Vagina (tissue), 2 donors: ENCODE data around the gene AP5B1.

Experiments
- POLR2A ChIP-seq, 2 donors: fragments of 450-650 bp; IDR thresholded peaks; one replicate each; pipeline ENCODE4 v1.6.1; 2017; ENCODE audit warnings: antibody characterized with exemption in 2 of 2, mild to moderate bottlenecking in 2 of 2, moderate library complexity in 2 of 2
- POLR2AphosphoS5 ChIP-seq, 2 donors: sonication (generic); formaldehyde crosslinking; IDR thresholded peaks; one replicate each; pipeline ENCODE4 v1.9.0; 2017; ENCODE audit warnings: antibody characterized with exemption in 2 of 2, mild to moderate bottlenecking in 2 of 2, low read depth in 1 of 2; ENCODE audit not compliant: insufficient read depth in 1 of 2
- TF ChIP-seq, protein P1 (sequence below), 3 experiments: fragments of 450-650 bp in 2 of 3; fragments of 200-600 bp in 1 of 3; sonication (generic) in 1 of 3; IDR thresholded peaks; one replicate each; pipeline ENCODE4 v1.5.1; 2017 to 2019; ENCODE audit warnings: antibody characterized with exemption in 3 of 3, mild to moderate bottlenecking in 2 of 3, moderate library complexity in 2 of 3

DNA sequence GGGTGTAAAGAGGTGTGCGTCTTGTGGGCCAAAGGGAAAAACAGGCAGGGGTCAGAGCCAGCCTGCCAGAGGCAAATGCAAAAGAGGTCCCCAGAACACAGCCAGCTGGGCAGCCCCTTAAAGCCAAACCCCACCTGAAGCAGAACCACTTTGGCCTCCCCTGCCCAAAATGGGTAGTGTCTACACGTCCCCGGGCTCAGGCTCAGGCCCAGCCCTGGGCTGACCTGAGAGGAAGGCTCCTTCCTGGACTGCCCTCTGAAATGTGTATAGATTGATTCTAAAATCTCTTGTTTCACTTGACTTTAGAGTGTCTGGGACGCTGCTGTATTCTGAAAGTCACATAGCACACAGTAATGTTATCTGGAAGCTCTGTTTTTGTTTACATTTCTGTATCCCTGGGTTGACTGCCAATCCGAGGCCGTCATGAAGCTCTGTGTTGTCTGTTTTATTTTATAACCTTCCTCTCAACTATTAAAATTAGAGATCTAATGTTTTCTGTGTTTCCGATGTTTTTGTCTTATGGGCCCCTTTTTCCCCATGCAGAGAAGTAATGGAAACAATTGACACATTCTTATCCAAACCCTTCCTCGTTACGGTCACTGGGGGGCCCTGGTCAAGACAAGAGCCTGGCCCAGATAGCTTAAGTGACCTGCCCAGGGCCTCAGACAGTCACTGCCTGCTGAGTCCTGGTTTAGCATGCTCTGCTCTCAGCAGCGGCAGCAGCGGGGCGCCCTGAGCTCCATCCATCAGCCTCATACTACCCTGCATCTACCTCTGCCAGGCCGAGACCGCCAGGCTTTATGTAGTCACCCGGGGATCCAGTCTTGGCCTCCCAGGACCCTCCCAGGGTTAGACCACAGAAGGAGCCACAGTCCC lies 16.2 kb upstream of the AP5B1 start:
- TF ChIP-seq, protein P1, sequence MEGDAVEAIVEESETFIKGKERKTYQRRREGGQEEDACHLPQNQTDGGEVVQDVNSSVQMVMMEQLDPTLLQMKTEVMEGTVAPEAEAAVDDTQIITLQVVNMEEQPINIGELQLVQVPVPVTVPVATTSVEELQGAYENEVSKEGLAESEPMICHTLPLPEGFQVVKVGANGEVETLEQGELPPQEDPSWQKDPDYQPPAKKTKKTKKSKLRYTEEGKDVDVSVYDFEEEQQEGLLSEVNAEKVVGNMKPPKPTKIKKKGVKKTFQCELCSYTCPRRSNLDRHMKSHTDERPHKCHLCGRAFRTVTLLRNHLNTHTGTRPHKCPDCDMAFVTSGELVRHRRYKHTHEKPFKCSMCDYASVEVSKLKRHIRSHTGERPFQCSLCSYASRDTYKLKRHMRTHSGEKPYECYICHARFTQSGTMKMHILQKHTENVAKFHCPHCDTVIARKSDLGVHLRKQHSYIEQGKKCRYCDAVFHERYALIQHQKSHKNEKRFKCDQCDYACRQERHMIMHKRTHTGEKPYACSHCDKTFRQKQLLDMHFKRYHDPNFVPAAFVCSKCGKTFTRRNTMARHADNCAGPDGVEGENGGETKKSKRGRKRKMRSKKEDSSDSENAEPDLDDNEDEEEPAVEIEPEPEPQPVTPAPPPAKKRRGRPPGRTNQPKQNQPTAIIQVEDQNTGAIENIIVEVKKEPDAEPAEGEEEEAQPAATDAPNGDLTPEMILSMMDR (IDR thresholded peaks at IDR 0.05) = no peak
- TF ChIP-seq POLR2AphosphoS5 (IDR thresholded peaks at IDR 0.05; ENCODE audit: insufficient read depth in 1 of 2, low read depth in 1 of 2) = no peak
- no peak for TF ChIP-seq POLR2A (IDR thresholded peaks at IDR 0.05)
